Mesothelial cell of epicardium (in vitro differentiated cells): Measurements from ENCODE around the gene FN3K. TPM values are rescaled to one million over a fixed set of nuclear protein-coding genes. Genes with fewer than 3 reads are reported as not detected.

Source experiments
- DNase-seq, 2 experiments: peaks; one replicate each; pipeline ENCODE4 v3.0.0; 2021; ENCODE audit warnings: low spot score in 2 of 2; ENCODE audit not compliant: unreplicated experiment in 2 of 2
- H3K27ac Mint-ChIP-seq: 2 replicates; pipeline ENCODE4 v1.8.0; 2021; ENCODE audit warnings: mixed read lengths
- H3K27me3 Mint-ChIP-seq: 2 replicates; pipeline ENCODE4 v1.8.0; 2021; ENCODE audit warnings: low read depth, mixed read lengths
- H3K36me3 Mint-ChIP-seq: 2 replicates; pipeline ENCODE4 v1.8.0; 2021; ENCODE audit warnings: mixed read lengths
- H3K4me1 Mint-ChIP-seq: 2 replicates; pipeline ENCODE4 v1.8.0; 2021; ENCODE audit warnings: mixed read lengths
- H3K4me3 Mint-ChIP-seq: 2 replicates; pipeline ENCODE4 v1.8.0; 2021; ENCODE audit warnings: mild to moderate bottlenecking, moderate library complexity, mixed read lengths
- H3K9me3 Mint-ChIP-seq: 2 replicates; pipeline ENCODE4 v1.8.0; 2021; ENCODE audit warnings: mixed read lengths
- total RNA-seq: library from RNA; stranded (reverse); gene quantifications from 3 replicates; pipeline ENCODE4 v1.2.1, GENCODE V29; 2021
- TF ChIP-seq, protein P1 (sequence below): fragments of 200-600 bp; sonication (generic); IDR thresholded peaks from one replicate; pipeline ENCODE4 v1.5.0; 2021; ENCODE audit warnings: antibody characterized with exemption; ENCODE audit not compliant: unreplicated experiment

Gene FN3K
- total RNA-seq, 1 donor from 2014 or later = 33.0 TPM

GRCh38 chr17:82754297-82755208 is 19.1 kb downstream of the FN3K start:
- H3K27me3 Mint-ChIP-seq = no peaks in the 10 kb centered on the region
- peak overlapping the region; percentile 77 for H3K27ac Mint-ChIP-seq
- DNase-seq = peak in 1 of 2 experiments; percentile 63
- TF ChIP-seq, protein P1, sequence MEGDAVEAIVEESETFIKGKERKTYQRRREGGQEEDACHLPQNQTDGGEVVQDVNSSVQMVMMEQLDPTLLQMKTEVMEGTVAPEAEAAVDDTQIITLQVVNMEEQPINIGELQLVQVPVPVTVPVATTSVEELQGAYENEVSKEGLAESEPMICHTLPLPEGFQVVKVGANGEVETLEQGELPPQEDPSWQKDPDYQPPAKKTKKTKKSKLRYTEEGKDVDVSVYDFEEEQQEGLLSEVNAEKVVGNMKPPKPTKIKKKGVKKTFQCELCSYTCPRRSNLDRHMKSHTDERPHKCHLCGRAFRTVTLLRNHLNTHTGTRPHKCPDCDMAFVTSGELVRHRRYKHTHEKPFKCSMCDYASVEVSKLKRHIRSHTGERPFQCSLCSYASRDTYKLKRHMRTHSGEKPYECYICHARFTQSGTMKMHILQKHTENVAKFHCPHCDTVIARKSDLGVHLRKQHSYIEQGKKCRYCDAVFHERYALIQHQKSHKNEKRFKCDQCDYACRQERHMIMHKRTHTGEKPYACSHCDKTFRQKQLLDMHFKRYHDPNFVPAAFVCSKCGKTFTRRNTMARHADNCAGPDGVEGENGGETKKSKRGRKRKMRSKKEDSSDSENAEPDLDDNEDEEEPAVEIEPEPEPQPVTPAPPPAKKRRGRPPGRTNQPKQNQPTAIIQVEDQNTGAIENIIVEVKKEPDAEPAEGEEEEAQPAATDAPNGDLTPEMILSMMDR = no peak
- peak overlapping the region; percentile 67 for H3K4me3 Mint-ChIP-seq
- peaks cover 35% of the 10 kb centered on the region for H3K4me1 Mint-ChIP-seq
- H3K36me3 Mint-ChIP-seq = no peaks in the 10 kb centered on the region
- H3K9me3 Mint-ChIP-seq = no peaks in the 10 kb centered on the region

GRCh38 chr17:82756166-82756565 is 20.8 kb downstream of the FN3K start:
- no peak overlapping the region for H3K27ac Mint-ChIP-seq

DNA sequence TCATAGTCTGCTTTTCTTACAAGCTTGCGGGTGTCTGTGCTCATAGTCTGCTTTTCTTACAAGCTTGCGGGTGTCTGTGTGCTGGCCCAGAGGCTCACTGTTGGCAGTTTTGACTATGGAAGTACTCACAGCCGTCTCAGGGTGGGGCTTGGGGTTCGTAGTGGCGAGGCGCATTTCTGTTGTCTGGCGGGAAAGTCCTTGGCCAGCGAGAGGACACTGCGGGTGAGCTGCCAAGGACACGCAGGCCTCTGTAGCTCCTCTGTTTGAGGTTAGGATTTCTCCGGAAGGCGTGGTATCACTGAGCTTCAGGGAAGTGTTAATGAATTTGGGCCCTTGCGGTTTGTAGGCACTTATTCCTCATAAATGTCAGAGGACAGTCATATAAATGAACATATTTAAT is 30.0 kb downstream of the FN3K start:
- Mint-ChIP-seq H3K36me3 (peaks cover 30% of the 10 kb centered on the region), H3K27ac (no peak overlapping the region), H3K9me3 (no peaks in the 10 kb centered on the region), H3K4me3 (no peak overlapping the region), H3K4me1 (no peaks in the 10 kb centered on the region), H3K27me3 (no peaks in the 10 kb centered on the region)
- TF ChIP-seq, protein P1 = no peak
- no peak for DNase-seq

More at GRCh38 chr17:82756166-82756565, 20.8 kb downstream of the FN3K start:
- Mint-ChIP-seq H3K9me3 (no peaks in the 10 kb centered on the region), H3K4me3 (no peak overlapping the region), H3K36me3 (peaks cover 4% of the 10 kb centered on the region), H3K4me1 (peaks cover 35% of the 10 kb centered on the region), H3K27me3 (no peaks in the 10 kb centered on the region)
- TF ChIP-seq, protein P1 = no peak
- no peak for DNase-seq

DNA sequence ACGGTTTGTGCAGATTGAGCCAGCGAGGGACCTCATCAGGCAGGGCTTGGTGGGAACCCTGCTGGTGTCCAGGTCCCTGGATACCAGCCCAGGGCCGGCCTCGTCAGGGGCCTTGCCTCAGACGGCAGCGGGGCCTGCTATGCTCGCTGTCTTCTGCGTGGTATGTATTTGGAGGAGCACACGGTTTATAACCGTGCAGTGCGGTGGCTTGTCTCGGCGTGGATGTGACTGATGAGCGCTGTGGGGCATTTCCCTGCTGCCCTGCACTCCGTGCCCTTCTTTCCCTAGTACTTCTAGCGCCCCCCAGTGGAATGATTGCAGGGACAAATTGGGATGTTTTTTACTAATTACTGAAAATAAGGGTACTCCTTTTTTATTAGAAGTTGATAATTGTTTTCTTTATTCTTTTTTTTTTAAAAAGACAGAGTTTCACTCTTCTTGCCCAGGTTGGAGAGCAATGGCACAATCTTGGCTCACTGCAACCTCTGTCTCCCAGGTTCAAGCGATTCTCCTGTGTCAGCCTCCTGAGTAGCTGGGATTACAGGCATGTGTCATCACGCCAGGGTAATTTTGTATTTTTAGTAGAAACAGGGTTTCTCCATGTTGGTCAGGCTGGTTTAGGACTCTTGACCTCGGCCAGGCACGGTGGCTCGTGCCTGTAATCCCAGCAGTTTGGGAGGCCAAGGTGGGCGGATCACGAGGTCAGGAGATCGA is 31.8 kb downstream of the FN3K start:
- DNase-seq = no peak
- no peaks in the 10 kb centered on the region for H3K27me3 Mint-ChIP-seq
- no peak overlapping the region for H3K27ac Mint-ChIP-seq
- H3K4me3 Mint-ChIP-seq = no peak overlapping the region
- no peaks in the 10 kb centered on the region for H3K4me1 Mint-ChIP-seq
- H3K36me3 Mint-ChIP-seq = peaks cover 32% of the 10 kb centered on the region
- TF ChIP-seq, protein P1 = peak; percentile 53
- H3K9me3 Mint-ChIP-seq = no peaks in the 10 kb centered on the region

GRCh38 chr17:82769041-82769440 is 33.6 kb downstream of the FN3K start:
- H3K4me1 Mint-ChIP-seq = no peaks in the 10 kb centered on the region
- TF ChIP-seq, protein P1 = no peak
- no peaks in the 10 kb centered on the region for H3K9me3 Mint-ChIP-seq
- H3K36me3 Mint-ChIP-seq = peaks cover 38% of the 10 kb centered on the region
- no peak for DNase-seq
- H3K4me3 Mint-ChIP-seq = no peak overlapping the region
- no peak overlapping the region for H3K27ac Mint-ChIP-seq
- H3K27me3 Mint-ChIP-seq = no peaks in the 10 kb centered on the region
